Keratinocyte (primary cell): ENCODE measurements around the gene TEX261.

Experiments used
- CTCF ChIP-seq, 3 experiments: IDR thresholded peaks in 1 of 3; conservative IDR thresholded peaks in 1 of 3; optimal IDR thresholded peaks in 1 of 3; 2 replicates in 2 of 3; 3 replicates in 1 of 3; pipeline versions ENCODE3 to v1.5.1; 2011; ENCODE audit warnings: low read length in 3 of 3, mild to moderate bottlenecking in 3 of 3, moderate library complexity in 2 of 3, control low read depth in 1 of 3, inconsistent platforms in 1 of 3; ENCODE audit not compliant: insufficient read depth in 2 of 3; ENCODE audit errors: extremely low read depth in 1 of 3
- EZH2 ChIP-seq: IDR thresholded peaks from one replicate; pipeline ENCODE4 v1.6.1; 2012; ENCODE audit warnings: inconsistent platforms, mild to moderate bottlenecking, low read length, moderate library complexity

- TF ChIP-seq CTCF (optimal IDR thresholded peaks at IDR 0.05 in 1 of 3, IDR thresholded peaks at IDR 0.05 in 1 of 3, conservative IDR thresholded peaks at IDR 0.05 in 1 of 3; ENCODE audit: extremely low read depth in 1 of 3, insufficient read depth in 2 of 3, low read length in 3 of 3) (no peak), EZH2 (no peak)
These were observed 33.6 kb downstream of the TEX261 start for GRCh38 chr2:70960833-70961647.
